ENCODE results near the gene TRAF4. TPM values are rescaled to one million over a fixed set of nuclear protein-coding genes. Genes with fewer than 3 reads are reported as not detected.

The TRAF4 gene
- total RNA-seq, 1 experiment from 2014 or later, result 127 TPM

- no peak for TF ChIP-seq POLR2A (IDR thresholded peaks at IDR 0.05; ENCODE audit: borderline replicate concordance, extremely low read depth, insufficient read depth, insufficient read length)
- no peak for TF ChIP-seq ZFX (IDR thresholded peaks at IDR 0.05)
- TF ChIP-seq RAD21 (IDR thresholded peaks at IDR 0.05; ENCODE audit: low read depth), result no peak
- TF ChIP-seq ZBTB33 (IDR thresholded peaks at IDR 0.05; ENCODE audit: extremely low read depth, insufficient replicate concordance, low read length), result no peak
- TF ChIP-seq ATF3 (IDR thresholded peaks at IDR 0.05), result no peak
- POLR2A ChIA-PET, result interaction anchor here (1.0 kb wide), 1 partner anchor 14 kb away, joined by 3 read pairs; no protein-coding TSS in a partner anchor
Observed at GRCh38 chr17:28773736-28774135, 29.9 kb downstream of the TRAF4 start.

GRCh38 chr17:28774206-28774605 lies 30.4 kb downstream of the TRAF4 start:
- ChIA-PET RAD21 (ENCODE audit: low non-redundant PET in 1 of 2, low total read pairs in 2 of 2, uncharacterized antibody in 2 of 2, unreplicated experiment in 2 of 2) (interaction anchor here in 1 of 2 experiments (0.7 kb wide), 1 partner anchor 58 kb away, joined by 3 read pairs; no protein-coding TSS in a partner anchor), CTCF (interaction anchor here (4.5 kb wide), 1 partner anchor 10 kb away, joined by 31 read pairs; no protein-coding TSS in a partner anchor), POLR2A (interaction anchor here (1.0 to 1.5 kb wide), 2 partner anchors 11 to 14 kb away, joined by 3 read pairs; no protein-coding TSS in a partner anchor)
- no peak for DNase-seq (ENCODE audit: low read depth, low spot score)
- intact Hi-C loops (cut with micrococcal nuclease), result no loop called here
- no peak overlapping the region for H2AFZ ChIP-seq (ENCODE audit: low read depth, low read length, poor library complexity, severe bottlenecking)
- H3K79me2 ChIP-seq (ENCODE audit: insufficient read depth, low read length), result peaks cover 37% of the 10 kb centered on the region
- H3K9me2 ChIP-seq (ENCODE audit: insufficient read depth), result no peaks in the 10 kb centered on the region
- H3K36me3 ChIP-seq (ENCODE audit: control insufficient read depth in 1 of 2, insufficient read depth in 2 of 2, low read length in 2 of 2), result no peaks in the 10 kb centered on the region
- no peak for TF ChIP-seq ELF1 (IDR thresholded peaks at IDR 0.05; ENCODE audit: borderline replicate concordance, low read depth)
- TF ChIP-seq EZH2 (IDR thresholded peaks at IDR 0.05), result no peak
- no peaks in the 10 kb centered on the region for H3K9me3 ChIP-seq (ENCODE audit: control insufficient read depth in 1 of 2, insufficient read depth in 1 of 2, low read depth in 1 of 2, low read length in 2 of 2)
- no peaks in the 10 kb centered on the region for H3K4me1 ChIP-seq (ENCODE audit: control insufficient read depth in 1 of 2, insufficient read depth in 2 of 2, low read length in 2 of 2)
- no peaks in the 10 kb centered on the region for H4K20me1 ChIP-seq (ENCODE audit: insufficient read depth)
- H3K9ac ChIP-seq (ENCODE audit: low read length), result no peak overlapping the region
- BruUV-seq (replicated peaks), result no TSS peak
- H3K27ac ChIP-seq (ENCODE audit: low read depth, low read length), result no peak overlapping the region
- ATAC-seq, result no peak
- H3K4me2 ChIP-seq (ENCODE audit: low read length), result no peak overlapping the region
- no peak overlapping the region for H3K4me3 ChIP-seq (replicated peaks in 1 of 2; ENCODE audit: low read depth in 1 of 2, low read length in 2 of 2)
- H3K27me3 ChIP-seq (ENCODE audit: insufficient read depth, low read length), result no peaks in the 10 kb centered on the region

More at GRCh38 chr17:28773736-28774135, 29.9 kb downstream of the TRAF4 start:
- no TSS peak for BruUV-seq (replicated peaks)
- no peaks in the 10 kb centered on the region for H3K36me3 ChIP-seq (ENCODE audit: control insufficient read depth in 1 of 2, insufficient read depth in 2 of 2, low read length in 2 of 2)
- no peak overlapping the region for H3K27ac ChIP-seq (ENCODE audit: low read depth, low read length)
- H3K9ac ChIP-seq (ENCODE audit: low read length), result no peak overlapping the region
- H3K4me2 ChIP-seq (ENCODE audit: low read length), result no peak overlapping the region
- ChIA-PET RAD21 (ENCODE audit: low non-redundant PET in 1 of 2, low total read pairs in 2 of 2, uncharacterized antibody in 2 of 2, unreplicated experiment in 2 of 2) (interaction anchor here in 1 of 2 experiments (0.7 kb wide), 1 partner anchor 59 kb away, joined by 3 read pairs; no protein-coding TSS in a partner anchor), CTCF (interaction anchor here (4.5 kb wide), 1 partner anchor 10 kb away, joined by 31 read pairs; no protein-coding TSS in a partner anchor)
- no peak overlapping the region for H2AFZ ChIP-seq (ENCODE audit: low read depth, low read length, poor library complexity, severe bottlenecking)
- ATAC-seq, result no peak
- peaks cover 33% of the 10 kb centered on the region for H3K79me2 ChIP-seq (ENCODE audit: insufficient read depth, low read length)
- no peak for DNase-seq (ENCODE audit: low read depth, low spot score)
- H3K27me3 ChIP-seq (ENCODE audit: insufficient read depth, low read length), result no peaks in the 10 kb centered on the region
- no peaks in the 10 kb centered on the region for H3K4me1 ChIP-seq (ENCODE audit: control insufficient read depth in 1 of 2, insufficient read depth in 2 of 2, low read length in 2 of 2)
- H3K9me2 ChIP-seq (ENCODE audit: insufficient read depth), result no peaks in the 10 kb centered on the region
- H4K20me1 ChIP-seq (ENCODE audit: insufficient read depth), result no peaks in the 10 kb centered on the region
- intact Hi-C loops (cut with micrococcal nuclease), result no loop called here
- no peaks in the 10 kb centered on the region for H3K9me3 ChIP-seq (ENCODE audit: control insufficient read depth in 1 of 2, insufficient read depth in 1 of 2, low read depth in 1 of 2, low read length in 2 of 2)
- H3K4me3 ChIP-seq (replicated peaks in 1 of 2; ENCODE audit: low read depth in 1 of 2, low read length in 2 of 2), result no peak overlapping the region

All from HCT116 (cell line).